HG03139 (cell line): ENCODE data around the gene TWNK.

Experiments
- ATAC-seq: cut with Tn5 transposase; IDR thresholded peaks from one replicate; pipeline ENCODE4 v1.9.1; 2021; ENCODE audit not compliant: unreplicated experiment

TWNK gene

DNA sequence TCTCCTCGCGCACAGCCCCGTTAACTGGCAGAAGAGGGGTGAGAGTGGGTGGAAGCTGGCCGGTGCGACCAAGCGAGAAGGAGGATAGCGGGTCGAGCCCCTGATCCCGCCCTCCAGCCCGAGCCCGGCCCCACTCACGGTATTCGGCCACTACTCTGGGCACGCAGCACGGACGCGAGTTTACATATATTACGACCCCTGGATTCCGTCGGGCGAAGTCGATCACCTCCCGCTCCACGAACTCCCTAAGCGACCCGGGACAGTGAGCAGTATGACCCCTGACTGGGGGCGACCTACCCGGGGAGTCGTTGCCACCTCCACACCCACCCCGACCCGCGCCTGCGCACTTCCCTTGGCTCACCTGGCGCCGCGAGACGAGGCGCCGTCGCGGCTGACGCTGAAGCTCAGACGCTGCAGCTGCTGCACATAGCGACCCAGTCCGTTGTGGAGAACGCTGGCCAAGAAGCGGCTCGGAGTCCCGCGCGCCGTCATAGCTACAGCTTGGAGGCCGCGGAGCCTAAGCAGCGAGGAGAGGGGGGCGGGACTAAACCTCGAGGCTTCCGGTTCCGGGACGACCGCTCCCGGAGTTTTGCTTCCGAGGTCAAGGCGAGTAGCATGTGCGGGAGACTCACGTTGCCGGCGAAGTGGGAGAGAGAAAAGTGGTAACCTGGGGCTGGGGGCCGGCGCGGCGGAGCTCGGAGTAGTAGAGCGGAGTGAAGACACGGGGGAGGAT, at the start of gene TWNK, which contains the start of gene MRPL43:
TSS of gene TWNK (plus strand) at position 592 of the 733 bp plus-strand sequence. CDS start 668 bp downstream, outside the sequence.
TSS of gene MRPL43 (minus strand) at position 546 of the 733 bp plus-strand sequence. CDS start at position 492, 54 bp downstream.
- ATAC-seq = peak; percentile 76

DNA sequence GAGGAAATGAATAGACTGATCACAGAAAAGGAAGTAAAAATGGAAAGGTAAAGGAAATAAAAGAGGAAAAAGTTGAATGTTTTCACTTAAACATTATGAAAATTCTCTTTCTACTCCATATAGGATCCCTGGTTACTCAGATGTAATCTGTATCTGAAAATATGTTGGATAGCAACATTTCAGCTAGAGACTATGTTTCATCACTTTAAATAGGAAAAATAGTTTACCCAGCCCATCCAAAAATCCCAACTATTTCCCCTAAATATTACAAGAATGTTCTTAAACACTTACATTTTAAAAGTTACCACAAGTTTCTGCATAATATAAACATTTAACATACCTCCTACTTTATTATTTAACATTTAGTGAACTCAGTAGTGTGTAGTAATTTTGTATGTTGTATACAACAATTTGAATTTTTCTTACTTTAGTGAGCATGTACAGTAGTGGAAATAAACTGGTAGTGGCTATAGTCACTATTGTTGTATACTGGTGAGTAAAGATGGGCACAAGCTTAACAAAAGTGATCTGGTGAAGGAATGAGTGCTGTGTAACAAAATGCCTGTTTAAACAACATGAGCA, 47.5 kb upstream of the TWNK start:
- ATAC-seq = no peak

- no peak for ATAC-seq
These were observed 45.1 kb upstream of the TWNK start for GRCh38 chr10:100942229-100942628.

- no peak for ATAC-seq
These were observed 43.8 kb upstream of the TWNK start for GRCh38 chr10:100943508-100943907.

DNA sequence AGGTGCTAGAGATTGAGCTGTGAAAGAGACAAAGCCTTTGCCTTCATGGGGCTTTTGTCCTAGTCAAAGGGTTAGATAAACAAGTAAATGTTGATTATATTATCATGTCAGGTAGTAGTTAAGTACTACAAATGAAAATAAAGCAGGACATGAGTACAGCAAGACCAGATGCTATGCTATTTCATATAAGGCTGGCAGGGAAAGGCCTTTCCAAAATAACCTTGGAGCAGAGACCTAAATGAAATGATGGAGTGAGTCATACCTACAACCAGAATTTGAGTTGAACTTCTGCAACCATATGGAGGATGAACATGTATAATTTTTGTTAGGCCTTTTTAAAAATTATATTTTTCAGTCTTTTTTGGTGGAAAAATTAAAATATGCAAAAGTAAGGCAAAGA, 41.6 kb upstream of the TWNK start:
- ATAC-seq = no peak

- ATAC-seq = no peak
These were observed 38.4 kb upstream of the TWNK start for GRCh38 chr10:100948916-100949315.

DNA sequence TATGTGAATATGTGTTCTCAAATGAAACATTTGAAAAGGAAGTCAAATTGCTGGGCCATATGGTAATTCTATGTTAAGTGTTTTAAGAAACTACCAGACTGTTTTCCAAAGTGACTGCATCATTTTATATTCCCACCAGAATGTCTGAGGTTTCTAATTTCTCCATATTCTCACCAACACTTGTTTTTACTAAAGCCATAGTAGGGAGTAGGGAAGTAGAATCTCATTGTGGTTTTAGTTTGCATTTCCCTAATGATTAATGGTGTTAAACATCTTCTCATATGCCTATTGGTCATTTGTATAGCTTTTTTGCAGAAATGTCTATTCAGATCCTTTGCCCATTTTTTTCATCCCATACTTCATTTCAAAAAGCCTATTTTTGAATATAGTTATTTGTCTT, 27.1 kb upstream of the TWNK start:
- ATAC-seq = no peak

- ATAC-seq = no peak
These were observed 24.8 kb upstream of the TWNK start for GRCh38 chr10:100962351-100963080.

DNA sequence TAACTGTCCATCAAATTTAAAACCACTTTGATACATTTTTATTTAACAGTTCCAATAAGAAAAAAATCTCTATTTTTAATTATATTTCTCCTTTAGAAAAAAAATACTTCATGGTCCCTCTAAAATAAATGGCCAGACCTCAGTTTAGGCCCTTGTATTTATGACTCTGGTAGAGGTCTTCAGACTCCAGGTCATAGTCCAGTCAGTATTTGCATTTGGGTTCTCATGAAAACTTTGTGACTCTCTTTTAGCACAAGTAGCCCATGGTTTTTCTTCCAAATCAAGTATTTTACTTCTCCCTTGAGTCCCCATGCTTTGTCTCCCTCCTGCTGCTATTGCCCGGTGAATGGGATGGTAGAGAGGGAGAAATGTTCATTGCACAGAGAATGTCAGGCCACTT, 23.5 kb upstream of the TWNK start:
- no peak for ATAC-seq

- ATAC-seq = no peak
These were observed 21.5 kb upstream of the TWNK start for GRCh38 chr10:100965820-100966219.

DNA sequence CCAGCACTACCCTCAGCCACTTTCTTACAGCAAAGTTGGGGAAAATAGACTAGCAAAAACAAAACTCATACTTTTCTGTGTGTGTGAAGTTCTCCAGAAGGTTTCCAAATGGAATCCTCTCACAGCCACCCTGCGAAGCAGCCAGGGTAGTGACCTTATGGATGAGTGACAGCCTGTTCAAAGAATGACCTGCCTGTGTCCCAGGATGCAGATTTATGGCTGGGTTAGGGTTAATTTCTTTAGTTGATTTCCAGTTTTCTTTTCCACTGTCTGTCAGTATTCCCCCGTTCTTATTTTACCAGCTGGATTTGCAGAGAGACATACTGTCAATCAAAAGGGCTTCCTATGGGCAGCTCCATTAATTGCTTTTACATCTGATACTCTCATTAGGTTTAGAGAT, 20.5 kb upstream of the TWNK start:
- no peak for ATAC-seq

GRCh38 chr10:100967332-100967731, 20.0 kb upstream of the TWNK start:
- ATAC-seq = no peak

- ATAC-seq = no peak
These were observed 19.1 kb upstream of the TWNK start for GRCh38 chr10:100968062-100968736.

GRCh38 chr10:100968863-100969186, 18.5 kb upstream of the TWNK start:
- ATAC-seq = no peak

GRCh38 chr10:100969187-100970075, 17.9 kb upstream of the TWNK start, which contains the start of gene SEMA4G:
Gene SEMA4G, plus strand, starts transcription at chr10:100969504. Its CDS starts 3,409 bp downstream, at chr10:100972913.
- ATAC-seq = no peak

GRCh38 chr10:100970076-100970913, 17.0 kb upstream of the TWNK start:
- ATAC-seq = no peak

- no peak for ATAC-seq
These were observed 16.2 kb upstream of the TWNK start for GRCh38 chr10:100970914-100971811.

- no peak for ATAC-seq
These were observed 15.0 kb upstream of the TWNK start for GRCh38 chr10:100972115-100972903.
